Fibroblast of the conjunctiva (primary cell): ENCODE results near the gene CALCB.

Experiments
- DNase-seq: peaks from one replicate; pipeline ENCODE4 v3.0.0-alpha.2; 2010; ENCODE audit warnings: low read depth

The CALCB gene

GRCh38 chr11:15118431-15118830 is 45.0 kb downstream of the CALCB start:
- no peak for DNase-seq

DNA sequence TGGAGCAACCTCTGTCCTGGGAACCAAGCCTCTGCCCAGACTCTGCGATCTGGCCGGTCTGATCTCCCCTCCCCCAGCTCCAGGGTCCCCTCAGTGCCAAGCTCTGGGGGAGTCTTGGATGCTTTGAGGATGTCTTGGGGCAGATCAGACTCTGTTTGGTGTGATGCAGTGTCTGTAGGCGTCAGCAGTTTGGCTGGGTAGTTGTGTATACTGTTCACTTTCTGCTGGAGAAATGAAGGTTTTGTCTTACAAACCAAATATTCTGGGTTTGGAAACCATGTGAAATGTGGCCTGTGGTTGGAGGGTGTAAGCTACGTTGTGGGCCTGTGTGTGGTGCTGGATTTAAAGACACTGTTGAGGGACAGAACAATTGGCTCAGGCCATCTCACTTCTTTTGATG is 46.0 kb downstream of the CALCB start:
- no peak for DNase-seq

GRCh38 chr11:15119826-15120225 is 46.4 kb downstream of the CALCB start:
- no peak for DNase-seq

GRCh38 chr11:15123849-15124248 is 50.5 kb downstream of the CALCB start:
- DNase-seq = peak; percentile 72

- DNase-seq = no peak
Observed at GRCh38 chr11:15124528-15124927, 51.1 kb downstream of the CALCB start.

GRCh38 chr11:15127341-15127740 is 53.9 kb downstream of the CALCB start:
- peak; percentile 69 for DNase-seq
